GM10266 (cell line): Measurements from ENCODE around the gene PDE9A.

Experiments
- DNase-seq: peaks from one replicate; pipeline ENCODE4 v3.0.0; 2012; ENCODE audit errors: extremely low spot score
- TF ChIP-seq, protein P1 (sequence below): IDR thresholded peaks from 2 replicates; pipeline ENCODE4 v1.5.1; 2012; ENCODE audit warnings: mild to moderate bottlenecking, low read depth; ENCODE audit not compliant: control insufficient read depth, insufficient read depth; ENCODE audit errors: missing control alignments

The PDE9A gene

DNA sequence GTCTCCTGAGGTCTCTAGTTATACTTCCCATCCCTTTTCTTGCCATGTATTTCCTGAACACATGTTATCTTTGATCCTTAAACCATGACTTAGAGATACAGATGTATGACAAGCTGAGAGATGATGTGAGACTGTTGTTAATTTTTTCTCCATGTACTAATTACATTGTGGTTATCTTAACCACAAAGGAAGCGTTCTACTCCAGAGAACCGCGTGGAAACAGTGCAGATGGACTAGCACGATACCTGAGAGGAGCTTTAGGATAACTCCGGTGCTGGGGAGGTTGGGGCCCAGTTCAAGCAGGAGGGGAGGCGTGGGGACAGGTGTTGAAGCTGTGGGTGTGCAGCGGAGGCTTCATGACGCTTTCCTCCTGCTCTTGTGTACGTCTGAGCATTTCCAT lies 17.5 kb downstream of the PDE9A start:
- DNase-seq, result no peak
- TF ChIP-seq, protein P1, sequence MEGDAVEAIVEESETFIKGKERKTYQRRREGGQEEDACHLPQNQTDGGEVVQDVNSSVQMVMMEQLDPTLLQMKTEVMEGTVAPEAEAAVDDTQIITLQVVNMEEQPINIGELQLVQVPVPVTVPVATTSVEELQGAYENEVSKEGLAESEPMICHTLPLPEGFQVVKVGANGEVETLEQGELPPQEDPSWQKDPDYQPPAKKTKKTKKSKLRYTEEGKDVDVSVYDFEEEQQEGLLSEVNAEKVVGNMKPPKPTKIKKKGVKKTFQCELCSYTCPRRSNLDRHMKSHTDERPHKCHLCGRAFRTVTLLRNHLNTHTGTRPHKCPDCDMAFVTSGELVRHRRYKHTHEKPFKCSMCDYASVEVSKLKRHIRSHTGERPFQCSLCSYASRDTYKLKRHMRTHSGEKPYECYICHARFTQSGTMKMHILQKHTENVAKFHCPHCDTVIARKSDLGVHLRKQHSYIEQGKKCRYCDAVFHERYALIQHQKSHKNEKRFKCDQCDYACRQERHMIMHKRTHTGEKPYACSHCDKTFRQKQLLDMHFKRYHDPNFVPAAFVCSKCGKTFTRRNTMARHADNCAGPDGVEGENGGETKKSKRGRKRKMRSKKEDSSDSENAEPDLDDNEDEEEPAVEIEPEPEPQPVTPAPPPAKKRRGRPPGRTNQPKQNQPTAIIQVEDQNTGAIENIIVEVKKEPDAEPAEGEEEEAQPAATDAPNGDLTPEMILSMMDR, result no peak

DNA sequence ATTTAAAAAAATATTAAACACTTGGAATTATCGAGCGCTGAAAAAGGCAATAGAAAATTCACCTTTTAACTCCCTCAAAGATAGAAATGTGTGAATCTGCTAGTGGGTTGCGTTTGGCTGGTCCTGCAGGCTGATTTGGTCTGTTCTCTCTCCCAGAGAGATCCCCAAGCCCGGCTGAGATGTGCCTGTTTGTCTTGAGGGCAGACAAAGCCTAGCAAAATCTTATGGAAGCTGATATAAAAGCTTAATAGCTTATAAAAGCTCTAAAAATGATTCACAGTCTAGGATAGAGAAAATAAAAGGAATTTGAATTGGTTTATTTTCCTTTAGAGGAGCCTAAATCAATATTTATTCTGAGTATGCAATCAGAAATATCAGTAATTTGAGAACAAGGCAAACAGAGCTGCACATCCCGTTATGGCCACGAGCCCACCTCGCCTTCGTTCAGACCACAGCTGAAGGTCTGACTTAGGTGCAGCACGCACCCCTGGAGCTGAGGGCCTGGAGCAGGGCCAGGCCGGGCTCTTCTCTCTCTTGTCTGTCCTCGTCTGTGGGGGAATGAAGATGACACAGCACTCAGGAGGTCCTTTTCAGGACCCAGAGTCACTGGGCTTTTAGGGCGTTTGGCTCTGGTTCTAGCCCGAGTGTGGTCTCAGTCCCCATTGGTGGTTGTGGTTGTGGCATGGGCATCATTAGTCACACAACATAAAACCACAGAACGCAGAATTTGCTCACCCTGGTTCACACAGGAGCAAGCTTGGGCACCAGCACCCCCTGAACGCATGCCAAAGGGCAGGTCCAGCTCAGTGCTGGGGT lies 18.6 kb downstream of the PDE9A start:
- no peak for DNase-seq
- TF ChIP-seq, protein P1, result no peak

DNA sequence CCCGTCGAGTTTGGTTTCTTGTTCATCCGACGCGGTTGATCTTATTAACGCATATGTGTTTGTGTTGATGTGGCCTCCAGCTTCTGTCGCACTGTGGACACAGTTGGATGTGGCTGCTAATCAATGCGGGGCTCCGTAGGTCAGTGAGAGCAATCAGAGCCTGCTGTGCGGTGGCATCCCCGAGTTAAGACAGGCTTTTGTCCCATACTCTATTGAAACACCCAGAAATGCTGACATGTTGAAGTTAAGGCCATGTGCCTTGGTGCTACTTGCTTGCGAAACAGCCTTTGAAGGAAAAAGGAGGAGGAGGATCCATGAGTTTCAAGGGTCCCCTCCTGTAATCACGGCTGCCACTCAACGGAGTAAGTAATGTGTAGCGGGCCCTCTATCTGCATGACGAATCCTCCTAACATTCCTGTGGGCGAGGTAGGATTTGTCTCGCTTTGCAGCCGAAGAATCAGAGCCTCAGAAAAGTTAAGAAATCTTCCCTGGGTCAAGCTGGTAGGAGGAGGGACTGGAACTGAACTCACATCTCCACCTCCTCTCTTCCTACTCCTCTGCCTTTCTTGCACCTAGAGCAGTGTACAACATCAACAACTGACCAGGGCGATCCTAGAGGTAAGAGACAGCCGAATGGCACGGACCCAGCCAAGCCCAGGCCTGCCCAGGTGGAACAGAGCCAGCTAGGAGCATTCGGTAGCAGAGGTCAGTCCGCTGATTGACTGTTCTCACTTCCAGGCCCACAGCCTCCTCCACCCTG lies 19.5 kb downstream of the PDE9A start:
- no peak for DNase-seq
- TF ChIP-seq, protein P1, result no peak

DNA sequence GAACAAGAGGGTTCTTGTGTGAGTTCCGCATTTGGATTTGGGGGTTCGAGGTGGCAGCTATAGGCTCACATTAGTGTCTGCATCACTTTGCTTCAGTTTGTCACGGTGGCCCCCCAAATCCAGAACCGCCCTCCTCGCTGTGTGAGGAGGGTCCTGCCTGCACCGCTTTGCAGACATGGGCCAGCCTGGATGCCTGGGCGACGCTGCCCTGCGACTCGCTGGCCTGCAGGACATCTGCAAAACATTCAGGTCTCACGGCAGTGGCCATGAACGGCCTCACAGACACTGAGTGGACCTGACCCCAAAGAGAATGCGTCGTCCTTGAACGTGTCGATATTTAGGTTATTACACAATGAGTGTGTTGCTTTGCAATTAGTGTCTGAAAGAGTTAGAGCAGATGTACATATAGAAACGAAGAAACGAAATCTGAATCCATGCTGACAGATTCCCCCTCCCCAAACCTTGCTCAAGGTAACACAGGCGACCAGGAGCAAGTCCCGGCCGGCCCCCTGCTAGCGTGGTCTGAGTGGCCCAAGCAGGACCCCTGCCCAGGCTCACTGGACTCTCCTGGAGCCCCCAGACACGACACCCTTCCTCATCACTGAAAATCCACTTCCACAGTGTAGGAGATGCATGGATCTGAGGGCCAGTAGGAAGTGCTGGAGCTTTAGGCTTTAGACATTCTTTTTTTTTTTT lies 20.4 kb downstream of the PDE9A start:
- TF ChIP-seq, protein P1, result no peak
- no peak for DNase-seq

DNA sequence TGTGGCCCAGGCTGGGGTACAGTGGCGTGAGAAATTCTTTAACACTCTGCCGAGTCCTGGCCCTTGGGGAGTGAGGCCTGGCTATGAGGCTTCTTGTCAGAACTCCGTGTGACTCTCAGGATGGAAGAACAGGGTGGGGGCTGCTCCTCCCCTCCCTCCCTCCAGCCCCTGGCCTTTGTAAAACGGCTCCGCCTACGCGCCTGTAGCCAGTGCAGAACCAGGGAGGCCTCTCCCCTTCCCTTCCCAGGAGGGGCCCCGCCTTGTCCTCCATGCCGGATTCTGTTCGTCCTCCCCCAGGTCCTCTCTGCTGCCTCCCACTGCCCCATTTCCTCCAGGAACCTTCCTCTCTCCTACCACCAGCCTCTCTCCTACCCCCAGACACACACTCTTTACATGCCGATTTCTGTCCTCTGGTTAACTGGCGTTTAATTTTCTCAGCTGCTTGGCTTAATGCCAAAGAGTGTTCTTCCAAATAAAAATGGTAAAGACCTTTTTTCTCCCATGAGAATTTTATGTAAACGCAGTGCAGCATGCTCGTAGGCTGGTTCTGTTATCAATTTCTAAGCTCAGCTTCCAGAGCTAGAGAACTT lies 21.0 kb downstream of the PDE9A start:
- no peak for DNase-seq

DNA sequence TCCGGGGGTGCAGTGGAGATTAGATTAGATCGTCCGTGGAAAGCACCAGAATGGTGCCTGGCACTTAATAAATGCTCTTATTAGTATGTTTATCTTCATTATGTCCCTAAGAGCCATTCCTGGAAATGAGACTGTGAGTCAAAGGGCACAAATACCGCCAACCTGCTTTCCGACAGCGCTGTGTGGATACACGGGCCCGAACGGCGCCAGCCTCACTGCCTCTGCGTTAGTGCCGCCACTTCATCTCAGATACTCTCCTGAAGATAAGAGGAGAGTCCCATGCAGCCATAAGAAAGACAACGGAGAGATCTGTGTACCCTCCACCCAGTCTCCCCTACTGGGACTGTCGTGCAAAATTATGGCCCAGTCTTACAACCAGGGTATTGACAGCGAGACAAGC lies 22.0 kb downstream of the PDE9A start:
- TF ChIP-seq, protein P1, result no peak
- DNase-seq, result no peak

More for the DNA sequence above, 21.0 kb downstream of the PDE9A start:
- TF ChIP-seq, protein P1, result no peak
